Activated naive CD8-positive, alpha-beta T cell treated with anti-CD3 and anti-CD28 coated beads, Interleukin-2, amount 50 U/mL, for 16 hours (primary cell): ENCODE data around the gene HES7.
A peak's percentile ranks its signal among the peaks of the same experiment; 100 is the strongest.

Source experiments
- DNase-seq: peaks from one replicate; pipeline ENCODE4 v3.0.0-alpha.2; 2020; ENCODE audit warnings: low read depth, low spot score

The HES7 gene

DNA sequence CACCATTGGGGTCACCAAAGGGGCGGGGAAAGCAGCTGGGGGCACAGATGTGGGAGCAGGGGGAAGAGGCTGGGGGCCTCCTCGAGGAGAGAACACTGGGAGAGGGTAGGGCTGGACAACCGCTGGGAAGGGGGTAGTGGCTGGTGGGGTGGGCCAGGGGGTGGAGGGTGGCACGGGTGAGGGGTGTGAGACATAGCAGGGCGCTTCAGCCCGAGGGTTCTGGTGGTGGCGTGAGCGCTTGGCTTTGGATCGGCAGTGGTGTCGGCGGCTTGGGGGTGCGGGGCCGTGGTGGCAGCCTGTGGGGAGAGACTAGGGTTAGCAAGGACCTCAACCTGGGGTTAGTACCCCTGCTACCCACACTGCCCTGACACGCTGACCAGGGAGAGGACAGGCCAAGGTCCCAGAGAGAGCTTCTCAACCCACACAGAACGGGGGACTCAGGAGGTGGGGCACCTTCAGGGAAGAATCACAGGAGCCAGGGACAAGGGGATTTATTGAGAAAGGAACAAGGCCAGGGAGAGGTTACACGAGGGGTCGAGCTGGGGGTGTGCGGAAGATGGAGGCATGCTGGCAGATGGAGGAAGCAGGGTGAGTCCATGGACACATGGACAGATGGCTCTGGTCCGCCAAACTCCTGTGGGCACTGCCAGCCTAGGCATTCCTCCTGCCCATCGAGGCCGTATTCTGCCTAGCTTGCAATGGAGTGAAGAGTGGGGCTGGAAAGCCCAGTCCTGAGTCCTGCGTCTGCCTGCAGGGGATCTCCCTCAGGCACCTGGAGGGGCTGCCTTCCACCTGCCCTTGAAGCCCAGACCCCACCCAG is 19.9 kb upstream of the HES7 start:
- DNase-seq, result no peak

DNA sequence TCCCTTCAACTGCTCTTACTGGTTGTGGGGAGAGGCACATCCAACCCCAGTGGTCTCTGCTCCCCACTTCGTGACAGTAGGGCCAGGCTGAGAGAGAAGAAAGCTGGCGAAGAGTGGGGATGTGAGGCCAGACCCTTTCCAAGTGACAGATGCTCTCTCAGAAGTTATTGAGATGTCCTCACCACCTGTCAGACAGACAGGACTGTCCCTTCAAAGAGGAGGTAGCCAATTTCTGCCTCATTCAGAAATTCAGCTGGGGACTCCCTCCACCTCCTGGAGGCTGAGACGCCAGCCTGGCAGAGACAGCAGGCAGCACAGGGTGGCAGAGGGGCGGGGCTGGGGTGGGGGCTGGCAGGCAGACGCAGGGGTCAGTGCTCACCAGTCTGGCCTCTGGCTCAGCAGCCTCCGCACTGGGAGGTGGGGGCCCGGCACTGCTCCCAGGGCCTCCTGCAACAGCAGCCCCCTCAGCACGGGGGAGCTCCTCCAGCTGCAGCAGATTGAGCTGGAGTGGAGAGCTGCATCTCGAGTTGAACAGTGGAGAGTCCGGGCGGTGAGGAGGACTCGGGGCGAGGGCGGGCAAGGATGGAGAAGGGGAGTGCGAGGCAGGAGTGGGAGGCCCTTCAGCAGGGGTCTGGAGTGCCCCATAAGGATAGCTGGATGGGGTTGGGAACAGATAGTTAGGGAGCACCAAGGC is 19.1 kb upstream of the HES7 start:
- no peak for DNase-seq

DNA sequence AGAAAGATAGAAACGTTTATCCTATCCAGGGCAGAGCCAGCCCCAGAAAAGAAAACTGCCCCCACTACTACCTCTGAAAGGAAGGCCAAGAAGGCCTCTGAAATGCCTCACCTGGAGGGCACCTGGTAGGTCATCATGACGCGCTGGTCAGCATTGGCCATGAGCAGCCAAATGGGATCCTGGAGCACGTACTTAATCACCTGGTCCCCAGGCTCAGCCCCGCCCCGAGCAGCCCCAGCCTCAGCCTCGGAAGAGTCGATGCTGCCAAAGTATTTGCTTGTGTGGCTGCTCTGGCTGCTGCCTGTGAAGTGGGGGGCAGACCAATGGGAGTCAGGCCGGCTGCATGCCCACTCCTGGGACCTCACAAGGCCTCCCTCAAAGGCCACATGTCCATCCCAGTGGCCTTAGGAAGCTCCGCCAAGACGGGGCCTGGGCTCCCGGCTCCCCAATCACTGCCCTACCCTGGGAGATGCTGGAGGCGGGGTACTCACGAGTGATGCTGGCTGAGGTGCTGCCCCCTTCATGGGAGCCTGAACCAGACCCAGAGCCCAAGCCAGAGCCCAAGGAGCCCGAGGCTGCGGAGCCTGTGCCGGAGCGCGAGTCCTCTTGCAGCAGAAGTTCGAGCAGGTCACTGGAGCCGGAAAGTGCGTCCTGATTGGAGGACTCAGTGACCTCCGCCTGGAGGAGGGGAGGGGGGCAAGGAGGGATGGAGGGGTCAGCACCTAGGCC is 18.4 kb upstream of the HES7 start:
- no peak for DNase-seq

DNA sequence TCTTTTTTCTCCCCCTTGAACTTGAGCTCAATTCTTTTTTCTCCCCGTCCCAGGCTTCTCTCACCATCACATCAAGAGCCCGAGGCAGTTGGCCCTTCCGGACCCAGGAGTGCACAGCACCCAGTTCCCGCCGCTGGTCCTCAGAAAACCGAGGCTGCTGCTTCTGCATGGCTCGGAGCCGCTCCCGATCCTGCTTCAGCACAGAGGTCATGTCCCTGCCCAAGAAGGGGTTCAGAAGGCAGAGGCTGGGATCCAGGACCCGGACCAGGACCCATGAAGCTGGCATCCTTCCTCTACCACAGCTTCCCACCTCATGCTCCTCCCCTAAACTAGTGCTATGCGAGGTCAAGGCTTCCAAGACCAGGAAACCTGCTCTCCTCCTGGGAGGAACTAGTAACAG is 17.8 kb upstream of the HES7 start:
- no peak for DNase-seq

DNA sequence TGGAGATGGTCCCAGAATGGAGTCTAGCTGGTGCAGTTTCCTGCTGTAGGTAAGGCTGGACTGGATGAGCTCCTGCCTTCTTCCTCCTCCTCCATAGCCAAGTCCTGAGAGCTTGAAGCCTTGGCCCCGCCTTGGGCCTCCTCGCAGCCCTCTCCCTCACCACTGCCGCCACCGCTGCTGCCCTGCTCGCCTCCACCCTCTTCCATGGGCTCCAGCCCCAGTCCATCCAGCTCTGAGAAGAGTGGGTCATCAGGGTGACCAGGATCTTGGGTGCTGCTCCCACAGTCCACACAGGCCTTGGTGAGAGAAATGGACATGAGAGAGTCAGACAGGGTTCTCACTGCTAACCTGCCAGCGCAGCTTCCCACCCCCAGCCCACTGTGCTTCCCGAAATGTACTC is 17.1 kb upstream of the HES7 start:
- DNase-seq, result no peak

DNA sequence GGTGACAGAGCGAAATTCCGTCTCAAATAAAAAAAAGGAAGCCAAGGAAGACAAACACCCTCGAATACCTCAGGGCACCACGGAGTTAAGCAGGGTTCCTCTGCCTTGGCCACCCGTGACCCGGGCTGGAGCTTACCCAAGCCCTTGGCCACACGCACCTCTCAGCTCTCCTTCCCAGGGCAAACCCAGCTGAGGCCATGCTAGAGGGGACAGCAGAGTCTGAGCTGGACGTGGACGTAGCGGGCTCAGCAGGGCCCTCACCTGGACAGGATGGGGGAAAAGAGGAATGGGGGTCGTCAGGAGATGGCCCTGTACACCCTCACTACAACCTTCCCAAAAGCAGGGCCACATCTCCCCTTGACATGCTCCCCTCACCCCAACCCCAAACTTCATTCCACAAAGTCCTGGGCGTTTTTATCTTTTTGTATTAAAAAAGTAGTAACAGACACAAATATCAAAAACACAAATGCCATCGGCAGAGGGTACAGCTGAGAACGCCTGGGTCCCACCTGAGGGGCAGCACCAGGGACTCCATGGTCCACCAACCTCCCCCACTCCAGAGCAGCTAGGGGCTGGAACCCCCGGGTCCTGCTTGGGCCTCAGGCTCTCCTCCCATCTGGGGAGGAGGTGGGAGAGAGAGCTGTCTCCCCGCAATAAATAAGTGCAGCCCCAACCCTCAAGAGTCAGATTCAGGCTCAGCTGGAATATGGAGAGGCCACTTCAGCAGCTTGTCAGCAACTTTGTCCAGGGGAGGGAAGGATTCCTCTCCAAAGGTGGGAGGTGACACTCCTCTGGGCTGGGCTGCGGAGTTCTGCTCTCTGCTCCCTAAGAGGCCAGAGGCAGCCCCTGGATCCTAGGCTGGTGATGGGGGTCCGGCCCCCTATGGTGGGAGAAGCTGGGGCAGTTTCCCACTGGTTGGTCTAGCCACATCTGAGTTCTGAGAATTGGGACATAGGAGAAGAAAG is 16.4 kb upstream of the HES7 start:
- DNase-seq, result no peak

DNA sequence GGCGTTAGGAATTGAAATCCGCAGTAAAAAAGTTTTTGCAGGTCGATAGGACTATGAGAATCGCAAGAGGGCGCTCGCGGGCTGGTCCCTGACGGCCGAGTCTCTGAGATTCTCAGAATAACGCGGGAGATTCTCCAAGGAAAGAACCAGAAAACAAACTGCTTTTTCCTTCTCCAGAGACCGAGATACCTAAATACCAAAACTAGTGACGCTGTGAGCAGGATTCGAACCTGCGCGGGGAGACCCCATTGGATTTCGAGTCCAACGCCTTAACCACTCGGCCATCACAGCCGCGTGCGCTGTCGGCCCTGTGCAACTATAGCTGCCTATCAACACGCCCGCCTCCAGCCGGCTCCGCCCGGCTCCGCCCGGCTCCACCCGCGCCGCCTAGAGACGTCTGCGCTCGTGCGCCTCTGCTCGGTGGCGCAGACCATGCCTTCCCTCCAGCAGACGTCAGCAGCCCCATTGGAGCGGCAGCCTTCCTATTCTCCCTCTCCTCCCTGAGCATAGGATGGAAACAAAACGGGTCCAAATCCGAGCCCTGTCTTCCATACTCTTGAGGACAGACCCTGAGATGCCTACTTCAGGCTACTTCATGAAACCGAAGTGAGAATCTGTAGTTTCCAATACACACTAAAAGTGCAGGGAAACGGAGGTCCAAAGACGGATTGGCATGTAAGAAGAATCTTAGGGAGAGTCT is 14.9 kb upstream of the HES7 start:
- peak; percentile 91 for DNase-seq

DNA sequence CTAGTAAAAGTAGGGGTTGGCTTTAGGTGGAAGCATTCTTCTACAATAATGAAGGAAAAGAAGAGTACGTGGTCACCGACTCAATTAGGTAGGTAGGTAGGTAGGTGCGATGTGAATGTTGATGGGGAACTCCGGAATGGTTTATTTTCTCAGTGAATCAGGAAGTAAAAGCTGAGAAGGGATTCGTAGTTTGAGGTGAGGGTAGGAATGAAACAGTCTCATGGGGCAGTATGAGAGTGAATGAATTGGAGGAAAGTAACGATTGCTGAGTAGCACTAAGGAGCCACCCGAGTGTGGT is 14.4 kb upstream of the HES7 start:
- DNase-seq, result no peak

DNA sequence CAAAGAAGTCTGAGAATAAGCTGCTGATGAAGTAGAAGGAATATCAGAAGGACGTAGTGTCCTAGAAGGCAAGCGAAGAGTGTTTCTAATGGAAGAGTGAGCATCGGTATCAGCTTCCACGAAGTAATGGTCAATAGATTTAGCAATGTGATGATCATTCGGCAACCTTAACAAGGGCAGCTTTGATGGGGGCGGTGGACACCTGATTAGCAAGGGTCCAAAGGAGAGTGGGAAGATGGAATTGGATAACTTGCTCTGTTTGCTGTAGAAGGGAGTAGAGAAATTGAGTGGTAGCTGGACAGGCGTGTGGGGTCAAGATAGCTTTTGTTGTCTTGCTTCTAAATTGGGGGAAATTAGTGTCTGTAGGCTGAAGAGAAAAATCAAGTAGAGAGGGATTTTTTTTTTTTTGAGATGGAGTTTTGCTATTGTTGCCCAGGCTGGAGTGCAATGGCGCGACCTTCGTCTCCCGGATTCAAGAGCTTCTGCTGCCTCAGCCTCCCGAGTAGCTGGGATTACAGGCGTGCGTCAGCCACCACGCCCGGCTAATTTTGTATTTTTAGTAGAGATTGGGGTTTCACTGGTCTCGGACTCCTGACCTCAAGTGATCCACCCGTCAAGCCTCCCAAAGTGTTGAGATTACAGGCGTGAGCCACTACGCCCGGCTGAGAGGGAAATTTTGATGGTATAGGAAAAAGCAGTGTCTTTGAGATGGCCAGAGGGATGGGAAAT is 13.9 kb upstream of the HES7 start:
- DNase-seq, result no peak

DNA sequence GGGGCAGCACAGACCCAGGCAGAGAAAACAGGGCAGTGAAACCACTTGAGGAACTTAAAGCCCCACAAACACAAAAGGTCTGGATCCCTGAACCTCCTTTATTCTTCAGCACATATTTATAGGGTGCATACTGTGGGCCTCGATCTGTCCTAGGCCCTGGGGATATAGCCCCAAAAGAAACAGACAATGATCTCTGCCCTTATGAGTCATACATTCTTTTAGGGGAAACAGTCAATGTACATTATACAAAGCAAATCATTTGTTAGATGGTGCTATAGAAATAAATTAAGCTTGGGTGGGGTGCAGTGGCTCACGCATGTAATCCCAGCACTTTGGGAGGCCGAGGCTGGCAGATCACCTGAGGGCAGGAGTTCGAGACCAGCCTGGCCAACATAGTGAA is 10.0 kb upstream of the HES7 start:
- no peak for DNase-seq

DNA sequence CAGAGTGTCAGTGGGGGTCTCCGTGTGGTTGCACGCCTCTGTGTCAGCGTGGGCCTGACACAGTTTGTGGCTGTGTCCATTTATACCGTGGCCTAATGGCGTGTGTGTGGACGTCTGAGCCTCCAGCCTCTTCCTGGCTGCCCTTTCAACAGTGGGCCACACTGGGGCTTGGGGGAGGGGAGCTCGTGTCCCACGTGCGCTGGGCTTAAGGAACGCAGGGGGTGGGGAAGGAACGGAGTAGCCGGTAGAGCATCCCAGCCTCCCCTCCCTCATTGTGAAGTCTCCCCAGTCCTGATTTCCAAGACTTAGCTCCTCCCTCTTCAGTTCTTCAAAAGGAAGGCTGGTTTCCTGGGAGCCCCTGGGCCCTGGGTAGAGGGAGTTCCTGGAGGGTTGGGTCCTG is 9.5 kb upstream of the HES7 start:
- no peak for DNase-seq

DNA sequence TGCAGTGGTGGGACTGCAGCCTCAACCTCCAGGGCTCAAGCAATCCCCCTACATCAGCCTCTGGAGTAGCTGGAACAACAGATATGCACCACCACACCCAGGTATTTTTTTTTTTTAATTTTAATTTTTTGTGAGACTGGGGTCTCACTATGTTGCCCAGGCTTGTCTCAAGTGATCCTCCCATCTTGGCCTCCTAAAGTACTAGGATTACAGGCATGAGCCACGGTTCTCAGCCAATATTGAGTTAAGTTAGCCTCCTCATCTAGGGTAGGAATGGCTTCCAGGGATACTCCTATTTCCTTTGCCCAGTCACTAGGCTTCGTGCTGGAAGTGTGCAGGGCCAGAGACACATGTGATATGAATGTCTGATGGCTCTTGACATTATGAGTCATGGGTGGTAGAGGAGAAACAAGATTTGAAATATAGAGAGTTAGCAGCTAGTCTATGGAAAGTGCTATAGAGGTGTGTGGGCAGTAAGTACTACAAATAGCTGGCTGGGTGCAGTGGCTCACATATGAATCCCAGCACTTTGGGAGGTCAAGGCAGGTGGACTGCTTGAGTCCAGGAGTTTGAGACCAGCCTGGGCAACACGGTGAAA is 8.0 kb upstream of the HES7 start:
- DNase-seq, result no peak

DNA sequence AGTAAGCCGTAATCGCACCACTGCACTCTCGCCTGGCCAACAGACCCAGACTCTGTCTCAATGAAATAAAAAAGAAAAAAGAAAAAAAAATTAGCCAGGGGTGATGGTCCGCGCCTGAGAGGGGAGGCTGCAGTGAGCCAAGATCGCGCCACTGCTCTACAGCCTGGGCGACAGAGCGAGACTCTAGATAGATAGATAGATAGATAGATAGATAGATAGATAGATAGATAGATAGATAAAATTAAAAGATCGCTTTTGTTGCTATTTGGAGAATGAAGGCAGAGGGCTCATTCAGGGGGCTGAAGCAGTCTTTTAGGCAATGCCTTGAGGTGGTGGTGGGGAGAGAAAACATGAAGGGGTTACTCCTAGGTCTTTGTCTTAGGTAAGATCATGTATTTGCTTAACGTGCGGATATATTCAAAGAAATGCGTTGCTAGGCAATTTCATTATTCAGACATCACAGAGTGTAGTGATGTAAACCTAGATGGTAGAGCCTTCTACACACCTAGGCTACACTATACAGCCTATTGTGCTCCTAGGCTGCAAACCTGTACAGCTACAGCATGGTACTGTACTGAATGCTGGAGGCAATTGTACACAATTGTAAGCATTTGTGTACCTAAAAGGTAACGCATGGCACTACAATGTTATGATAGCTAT is 4.3 kb upstream of the HES7 start:
- no peak for DNase-seq

DNA sequence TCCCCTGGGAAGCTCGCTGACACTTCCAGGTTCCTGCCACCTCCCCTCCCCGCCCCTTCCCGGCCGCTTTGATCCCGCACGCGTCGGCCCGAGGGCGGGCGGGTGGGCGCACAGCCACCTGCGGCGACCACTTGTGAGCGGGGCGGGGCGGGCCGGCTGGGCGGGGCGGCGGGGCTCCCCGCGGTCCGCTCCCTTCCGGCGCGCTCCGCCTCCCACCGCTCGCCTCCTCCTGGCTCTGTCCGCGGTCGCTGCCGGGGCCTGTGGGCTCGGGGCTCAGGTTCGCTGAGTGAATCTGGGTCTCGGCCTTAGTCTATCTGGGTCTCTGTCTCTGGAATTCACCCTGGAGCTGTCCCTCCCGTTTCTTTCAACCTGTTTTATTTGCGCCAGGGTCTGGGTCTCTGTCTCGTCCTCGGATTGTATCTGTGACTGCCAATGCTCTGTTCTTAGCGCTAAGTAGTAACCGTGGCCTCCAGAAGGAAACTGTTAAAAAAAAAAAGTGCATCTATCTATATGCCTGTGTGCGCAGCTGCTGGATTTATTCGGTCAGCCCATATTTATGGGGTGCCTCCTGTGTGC is 2.7 kb upstream of the HES7 start:
- DNase-seq, result no peak

DNA sequence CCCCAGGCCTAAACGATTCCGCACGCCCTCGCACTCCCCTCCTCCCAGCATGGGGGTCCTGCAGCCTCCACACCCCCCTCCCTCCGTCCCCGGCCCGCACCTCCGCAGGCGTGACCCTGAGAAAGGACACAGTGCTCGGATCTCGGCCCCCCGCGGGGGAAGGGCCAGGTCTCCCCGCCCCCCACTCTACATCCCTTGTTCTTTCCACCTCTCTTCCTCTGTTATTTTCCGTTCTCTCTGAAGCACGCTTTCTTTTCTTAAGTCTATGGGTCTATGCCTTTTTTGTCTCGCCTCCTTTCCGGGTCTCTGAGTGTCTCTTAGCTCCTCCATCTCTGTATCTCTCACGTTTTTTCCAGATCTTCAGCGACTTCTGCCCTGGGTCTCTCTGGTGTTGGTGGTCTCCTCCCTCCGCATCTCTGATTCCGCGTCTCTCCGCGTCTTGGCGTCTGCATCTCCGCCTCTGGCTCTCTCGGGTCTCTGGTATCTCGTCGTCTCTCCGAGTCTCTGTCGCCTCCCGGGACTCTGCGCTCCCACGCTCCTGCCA is 2.1 kb upstream of the HES7 start:
- DNase-seq, result no peak

DNA sequence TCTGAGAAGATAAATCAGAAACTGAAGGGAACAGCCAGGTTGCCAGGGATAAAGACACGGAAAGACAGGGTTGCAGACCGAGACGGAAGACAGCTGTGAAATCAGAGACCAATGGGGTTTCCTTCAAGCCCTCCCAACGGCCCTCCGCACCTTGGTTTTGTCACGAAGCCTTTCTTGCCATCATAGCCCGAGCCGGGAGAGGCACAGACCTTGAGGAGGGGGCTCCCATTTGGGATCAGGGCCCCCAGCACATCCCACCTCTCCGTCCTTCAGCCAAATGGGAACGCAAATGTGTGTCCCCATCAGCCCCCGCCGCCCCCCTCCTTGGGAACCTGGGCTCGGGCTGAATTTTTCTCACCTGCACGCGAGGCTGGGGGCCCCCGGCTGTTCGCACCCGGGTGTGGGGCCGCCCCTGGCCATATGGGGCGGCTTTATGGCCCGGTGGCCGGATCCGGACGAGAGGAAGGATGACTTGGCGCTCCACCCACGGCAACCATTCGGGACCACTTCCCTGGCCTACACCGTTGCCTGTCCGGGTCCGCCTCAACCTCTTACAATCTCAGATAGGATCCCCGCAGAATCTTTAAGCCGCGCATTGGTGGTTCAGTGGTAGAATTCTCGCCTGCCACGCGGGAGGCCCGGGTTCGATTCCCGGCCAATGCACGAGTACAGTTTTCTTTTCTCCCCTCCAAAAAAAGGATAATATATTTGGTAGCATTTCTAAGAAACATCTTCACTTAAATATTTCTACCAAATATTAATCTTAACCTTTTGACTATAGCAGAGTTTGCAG is 1.4 kb upstream of the HES7 start:
- peak; percentile 71 for DNase-seq

DNA sequence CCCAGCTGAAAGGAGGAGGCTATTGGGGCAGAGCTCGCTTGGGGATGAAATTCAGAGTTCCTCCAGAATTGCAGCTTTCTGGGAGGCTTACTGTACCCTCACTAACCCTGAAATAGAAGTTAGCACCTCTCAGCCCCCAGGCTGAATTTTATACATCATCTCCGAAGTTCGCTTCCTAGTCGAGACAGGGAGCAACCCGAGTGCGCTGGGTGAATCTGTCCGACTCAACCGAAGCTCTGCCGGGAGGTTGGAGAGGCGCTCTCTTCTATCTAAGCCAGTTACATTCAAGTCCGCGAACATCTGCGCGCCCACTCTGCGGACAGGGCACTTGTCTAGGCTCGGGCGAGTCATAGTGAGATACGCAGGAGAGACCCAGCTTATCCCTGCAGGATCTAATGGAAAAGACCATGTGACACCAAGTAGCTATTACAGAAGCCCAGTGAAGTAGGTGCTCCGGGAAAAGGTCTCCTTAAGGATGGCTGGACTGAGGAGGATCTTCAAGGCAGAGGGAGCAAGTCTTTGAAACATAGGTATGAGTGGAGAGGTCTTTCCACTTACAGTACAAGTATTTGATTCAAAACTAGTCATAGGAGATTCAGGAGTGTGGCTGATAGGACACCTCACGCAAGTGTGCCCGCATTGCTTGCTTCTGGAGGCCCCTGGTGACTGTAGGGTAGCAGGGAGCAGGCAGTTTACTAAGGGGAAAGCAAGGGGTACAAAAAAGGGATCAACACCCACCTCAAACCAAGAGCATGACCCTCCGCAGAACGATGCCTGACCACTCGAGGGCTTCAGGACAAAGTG is 646 bp upstream of the HES7 start:
- no peak for DNase-seq
